ENCODE data around the gene MKLN1.

MKLN1 gene

GRCh38 chr7:131522325-131522930 is 194.8 kb downstream of the MKLN1 start:
- no peak for DNase-seq (ENCODE audit: low spot score)

- no peak for DNase-seq (ENCODE audit: low spot score)
Measured at GRCh38 chr7:131524115-131524514, 196.4 kb downstream of the MKLN1 start.

- no peak for DNase-seq (ENCODE audit: low spot score)
Measured at GRCh38 chr7:131524703-131525102, 197.0 kb downstream of the MKLN1 start.

- no peak for DNase-seq (ENCODE audit: low spot score)
Measured at GRCh38 chr7:131525820-131526219, 198.1 kb downstream of the MKLN1 start.

- no peak for DNase-seq (ENCODE audit: low spot score)
Measured at GRCh38 chr7:131527456-131527855, 199.8 kb downstream of the MKLN1 start.

- DNase-seq (ENCODE audit: low spot score), result no peak
Measured at GRCh38 chr7:131529179-131529578, 201.5 kb downstream of the MKLN1 start.

GRCh38 chr7:131529617-131530016 is 201.9 kb downstream of the MKLN1 start:
- DNase-seq (ENCODE audit: low spot score), result no peak

GRCh38 chr7:131530137-131530536 is 202.5 kb downstream of the MKLN1 start:
- DNase-seq (ENCODE audit: low spot score), result no peak

- no peak for DNase-seq (ENCODE audit: low spot score)
Measured at GRCh38 chr7:131532570-131533091, 205.0 kb downstream of the MKLN1 start.

- no peak for DNase-seq (ENCODE audit: low spot score)
Measured at GRCh38 chr7:131533151-131533559, 205.5 kb downstream of the MKLN1 start.

GRCh38 chr7:131533566-131534561 is 206.2 kb downstream of the MKLN1 start:
- DNase-seq (ENCODE audit: low spot score), result no peak

- DNase-seq (ENCODE audit: low spot score), result no peak
Measured at GRCh38 chr7:131536361-131536849, 208.7 kb downstream of the MKLN1 start.

GRCh38 chr7:131537571-131537978 is 209.9 kb downstream of the MKLN1 start:
- no peak for DNase-seq (ENCODE audit: low spot score)

- DNase-seq (ENCODE audit: low spot score), result no peak
Measured at GRCh38 chr7:131538071-131538812, 210.6 kb downstream of the MKLN1 start.

- DNase-seq (ENCODE audit: low spot score), result no peak
Measured at GRCh38 chr7:131538813-131539179, 211.1 kb downstream of the MKLN1 start.

- no peak for DNase-seq (ENCODE audit: low spot score)
Measured at GRCh38 chr7:131540491-131541162, 213.0 kb downstream of the MKLN1 start.

- DNase-seq (ENCODE audit: low spot score), result no peak
Measured at GRCh38 chr7:131543298-131543697, 215.6 kb downstream of the MKLN1 start.

GRCh38 chr7:131544021-131544420 is 216.3 kb downstream of the MKLN1 start:
- no peak for DNase-seq (ENCODE audit: low spot score)

GRCh38 chr7:131544449-131545301 is 217.0 kb downstream of the MKLN1 start:
- peak; percentile 38 for DNase-seq (ENCODE audit: low spot score)

- no peak for DNase-seq (ENCODE audit: low spot score)
Measured at GRCh38 chr7:131546126-131546525, 218.4 kb downstream of the MKLN1 start.
